KOPT-K1 (cell line): ENCODE data around the gene FA2H.
"Not testable (repeated sequence)": the region's sequence is repeated elsewhere in the genome, so short reads cannot be mapped to it uniquely, and the experiment has no call there.

Experiments
- H3K27ac ChIP-seq: fragments of 200-600 bp; sonication (generic); 2 replicates; pipeline ENCODE4 v1.5.1; 2016; ENCODE audit warnings: antibody characterized with exemption, mild to moderate bottlenecking, low read depth, low read length; ENCODE audit not compliant: poor library complexity, severe bottlenecking
- H3K36me3 ChIP-seq: fragments of 200-600 bp; sonication (generic); 2 replicates; pipeline ENCODE4 v1.5.1; 2017; ENCODE audit warnings: antibody characterized with exemption, mild to moderate bottlenecking, low read length, moderate library complexity; ENCODE audit not compliant: insufficient read depth
- H3K9me3 ChIP-seq: fragments of 200-600 bp; sonication (generic); 2 replicates; pipeline ENCODE4 v1.5.1; 2017; ENCODE audit warnings: antibody characterized with exemption, low read length, mild to moderate bottlenecking; ENCODE audit not compliant: insufficient read depth, poor library complexity, severe bottlenecking

The FA2H gene

DNA sequence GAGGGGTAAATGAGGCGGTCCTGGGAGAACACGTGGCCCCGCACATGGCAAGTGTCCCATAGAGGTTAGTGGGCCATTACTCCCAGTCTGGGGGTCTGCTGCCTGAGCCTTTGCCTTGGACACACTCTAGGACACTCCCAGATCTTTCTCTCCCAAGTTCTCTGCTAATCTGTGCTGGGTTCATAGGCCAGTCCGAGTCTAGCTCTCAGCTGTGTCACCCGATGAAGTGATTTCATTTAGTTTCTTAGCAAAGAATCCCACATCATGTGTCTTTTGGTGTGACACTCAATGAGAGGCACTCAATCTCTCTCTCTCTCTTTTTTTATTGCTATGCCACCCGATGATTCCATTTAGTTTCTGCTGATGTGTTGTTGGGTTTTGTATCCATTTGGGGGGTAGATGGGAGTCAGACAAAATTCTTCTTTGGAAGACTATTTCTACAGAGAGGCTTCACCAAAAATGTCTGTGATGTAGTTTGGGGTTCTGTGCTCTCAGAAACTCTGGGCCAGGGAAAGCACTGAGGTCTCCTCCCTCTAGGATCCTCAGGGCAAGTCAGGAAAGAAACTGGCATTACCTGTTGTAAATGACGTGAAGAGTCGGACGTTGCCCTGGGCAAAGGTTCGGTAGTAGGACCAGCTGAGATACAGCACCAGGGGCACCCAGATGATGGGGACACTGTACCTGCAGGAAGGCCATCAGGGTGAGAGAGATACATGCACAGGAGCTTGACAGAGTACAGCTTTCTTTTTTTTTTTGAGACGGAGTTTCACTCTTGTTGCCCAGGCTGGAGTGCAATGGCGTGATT lies 48.8 kb downstream of the FA2H start:
- Histone ChIP-seq H3K36me3 (no peaks in the 10 kb centered on the region), H3K9me3 (peaks cover 8% of the 10 kb centered on the region), H3K27ac (no peak overlapping the region)

DNA sequence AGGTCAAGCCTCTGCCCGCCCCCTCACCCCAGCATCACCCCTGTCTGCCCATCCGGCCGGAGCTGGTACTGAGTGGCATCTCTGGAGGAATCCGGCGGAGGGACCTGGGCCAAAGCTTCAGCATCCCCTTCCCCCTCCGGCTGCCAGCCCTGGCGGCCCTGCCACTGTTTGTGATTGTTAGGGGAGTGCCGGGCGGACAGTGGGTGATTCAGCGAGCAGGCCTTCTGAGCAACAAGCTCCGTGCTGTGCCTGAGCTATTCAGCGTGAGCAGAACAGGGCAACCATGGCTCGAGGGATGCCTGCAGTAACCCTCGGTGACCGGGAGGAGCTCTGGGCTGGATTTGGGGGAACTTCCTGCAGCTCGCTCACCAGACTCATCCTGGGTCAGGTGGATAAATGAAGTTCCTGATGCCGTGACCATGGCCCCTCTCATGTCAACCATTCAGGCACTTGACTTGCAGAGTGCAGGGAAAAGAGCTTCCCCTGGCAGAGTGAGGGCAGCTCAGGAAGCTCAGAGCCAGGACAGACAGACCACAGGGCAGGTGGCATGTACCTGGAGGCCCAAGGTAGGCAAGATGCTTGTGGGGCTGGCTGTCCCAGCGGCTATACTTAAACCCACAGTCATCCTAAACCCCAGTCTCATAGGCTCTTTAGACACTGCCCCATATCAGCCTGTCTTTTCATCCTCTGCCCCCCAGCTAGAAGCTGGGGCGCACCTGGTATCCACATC lies 49.6 kb downstream of the FA2H start:
- H3K36me3 ChIP-seq, result no peaks in the 10 kb centered on the region
- no peak overlapping the region for H3K27ac ChIP-seq
- peaks cover 8% of the 10 kb centered on the region for H3K9me3 ChIP-seq

DNA sequence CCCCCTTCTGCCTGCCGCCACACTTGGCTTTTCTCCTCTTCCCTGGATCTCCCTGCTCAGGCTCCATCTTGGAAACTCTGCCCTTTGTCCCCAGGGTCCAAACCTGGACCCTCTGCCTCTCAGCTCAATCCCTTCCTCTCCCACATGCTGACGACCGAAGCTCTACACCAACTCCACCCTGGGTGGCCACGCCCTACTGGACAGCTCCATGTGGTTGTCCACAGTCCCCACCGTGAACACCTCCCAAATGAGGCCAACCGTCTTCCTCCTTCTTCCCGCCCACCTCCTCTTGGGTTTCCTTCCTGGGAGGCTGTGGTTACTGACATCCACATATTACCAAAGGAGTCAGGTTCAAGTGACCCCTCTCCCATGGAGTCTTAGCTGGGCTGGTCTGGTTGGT lies 51.4 kb downstream of the FA2H start:
- Histone ChIP-seq H3K36me3 (no peaks in the 10 kb centered on the region), H3K27ac (no peak overlapping the region), H3K9me3 (peaks cover 8% of the 10 kb centered on the region)

DNA sequence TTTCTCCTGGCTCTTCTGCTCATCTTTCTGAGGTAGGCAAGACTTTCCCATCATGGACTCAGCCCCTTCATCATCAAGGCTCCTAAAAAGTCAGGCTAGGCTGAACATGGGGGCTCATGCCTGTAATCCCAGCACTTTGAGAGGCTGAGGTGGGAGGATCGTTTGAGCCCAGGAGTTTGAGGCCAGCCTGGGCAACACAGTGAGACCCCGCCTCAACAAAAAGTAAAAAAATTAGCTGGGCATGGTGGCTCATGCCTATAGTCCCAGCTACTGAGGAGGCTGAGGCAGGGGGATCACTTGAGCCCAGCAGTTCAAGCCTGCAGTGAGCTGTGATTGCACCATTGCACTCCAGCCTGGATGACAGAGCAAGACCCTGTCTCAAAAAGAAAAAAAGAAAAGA lies 52.5 kb downstream of the FA2H start:
- not testable (repeated sequence) for H3K27ac ChIP-seq

DNA sequence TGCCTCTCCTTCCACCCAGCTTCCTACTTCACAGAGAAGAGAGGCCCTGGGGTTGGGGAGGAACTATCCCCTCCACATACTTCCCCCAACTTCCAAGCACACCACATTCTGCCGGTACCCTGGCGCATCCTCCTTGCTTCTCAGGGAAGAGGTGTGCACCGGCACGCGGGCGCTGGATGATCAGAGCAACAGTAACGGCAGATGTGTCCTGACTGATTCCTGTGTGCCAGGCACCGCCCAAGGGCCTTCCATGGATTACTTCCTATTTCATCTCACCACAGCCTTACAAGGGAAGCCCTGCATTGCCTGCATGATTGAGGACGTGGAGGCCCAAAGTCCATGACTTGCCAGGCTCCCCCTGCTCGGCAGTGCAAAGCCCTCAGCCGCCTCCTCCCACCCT lies 52.9 kb downstream of the FA2H start:
- no peaks in the 10 kb centered on the region for H3K36me3 ChIP-seq
- H3K9me3 ChIP-seq, result peaks cover 2% of the 10 kb centered on the region
- H3K27ac ChIP-seq, result no peak overlapping the region

More for the DNA sequence above, 52.5 kb downstream of the FA2H start:
- H3K36me3 ChIP-seq, H3K9me3 ChIP-seq: not testable (repeated sequence)

DNA sequence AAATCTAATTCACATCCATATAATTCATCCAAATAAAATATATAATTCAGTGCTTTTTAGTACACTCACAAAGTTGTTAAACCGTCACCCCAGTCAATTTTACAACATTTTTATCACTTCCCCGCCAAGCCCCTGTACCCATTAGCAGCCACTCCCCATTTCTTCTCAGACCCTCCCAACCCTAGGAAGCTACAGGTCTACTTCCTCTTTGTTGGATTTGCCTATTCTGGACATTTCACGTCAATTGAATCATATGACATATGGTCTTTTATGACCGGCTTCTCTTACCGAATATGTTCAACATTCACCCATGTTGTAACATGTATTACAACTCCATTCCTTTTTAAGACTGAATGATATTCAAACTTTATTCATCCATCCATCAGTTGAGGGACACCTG lies 54.0 kb downstream of the FA2H start:
- Histone ChIP-seq H3K9me3 (no peaks in the 10 kb centered on the region), H3K27ac (no peak overlapping the region), H3K36me3 (no peaks in the 10 kb centered on the region)

DNA sequence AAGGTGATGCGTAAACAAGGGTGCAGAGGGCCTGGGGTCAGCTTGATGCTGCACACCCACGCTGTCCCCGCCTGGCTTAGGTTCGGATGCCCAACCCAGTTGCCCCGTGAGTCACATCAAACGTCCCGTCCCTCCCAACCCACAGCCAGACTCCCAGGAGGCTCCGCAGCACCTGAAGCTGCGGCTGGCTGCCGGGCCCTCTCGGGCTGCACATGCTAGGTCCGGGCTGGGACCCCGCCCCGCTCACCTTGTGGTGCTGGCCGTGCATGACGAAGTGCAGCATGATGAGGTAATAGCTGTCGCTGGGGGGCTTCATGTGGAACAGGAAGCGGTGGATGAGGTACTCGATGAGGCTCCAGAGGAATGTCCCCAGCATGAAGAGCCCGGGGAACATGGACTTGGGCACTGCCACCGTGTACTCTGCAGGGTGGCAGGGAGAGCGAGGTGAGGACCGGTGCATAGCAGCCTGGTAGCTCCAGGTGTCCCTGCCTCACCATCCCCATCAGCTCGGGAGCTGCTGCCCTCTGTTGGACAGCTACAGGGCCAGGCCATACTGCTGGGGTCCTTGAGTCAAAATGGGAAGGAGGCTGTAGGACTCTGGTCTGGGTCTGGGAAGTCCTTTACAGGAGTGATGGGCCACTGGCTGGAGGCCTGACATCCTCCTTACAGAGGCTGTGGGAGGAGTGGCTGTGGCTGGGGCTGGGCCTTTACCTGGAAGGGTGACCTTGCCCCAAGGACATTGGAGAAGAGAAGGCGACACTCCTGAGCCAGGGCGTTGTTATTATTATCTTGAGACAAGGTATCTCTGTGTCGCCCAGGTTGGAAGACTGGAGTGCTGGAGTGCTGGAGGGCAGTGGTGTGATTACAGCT lies 55.6 kb downstream of the FA2H start:
- Histone ChIP-seq H3K9me3 (no peaks in the 10 kb centered on the region), H3K27ac (no peak overlapping the region), H3K36me3 (no peaks in the 10 kb centered on the region)

DNA sequence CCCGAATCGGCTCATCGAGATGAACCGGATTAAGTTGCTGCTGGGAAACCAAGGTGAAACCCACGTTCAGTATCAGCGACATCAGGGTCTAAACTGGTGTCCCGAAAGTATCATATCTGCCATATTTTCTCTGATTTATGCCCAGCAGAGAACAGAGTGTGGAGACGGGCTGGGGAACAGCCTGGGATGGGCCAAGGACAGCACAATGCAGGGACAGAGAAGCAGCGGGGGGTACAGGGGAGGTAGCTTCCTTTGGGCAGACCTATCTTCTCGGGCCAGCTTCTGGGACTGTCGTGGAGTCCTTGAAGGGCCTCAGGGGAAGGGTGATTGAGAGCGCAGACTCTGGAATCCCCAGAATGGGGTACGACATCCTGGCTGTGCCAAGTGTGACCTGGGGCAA lies 56.5 kb downstream of the FA2H start:
- Histone ChIP-seq H3K36me3 (no peaks in the 10 kb centered on the region), H3K9me3 (no peaks in the 10 kb centered on the region), H3K27ac (no peak overlapping the region)

DNA sequence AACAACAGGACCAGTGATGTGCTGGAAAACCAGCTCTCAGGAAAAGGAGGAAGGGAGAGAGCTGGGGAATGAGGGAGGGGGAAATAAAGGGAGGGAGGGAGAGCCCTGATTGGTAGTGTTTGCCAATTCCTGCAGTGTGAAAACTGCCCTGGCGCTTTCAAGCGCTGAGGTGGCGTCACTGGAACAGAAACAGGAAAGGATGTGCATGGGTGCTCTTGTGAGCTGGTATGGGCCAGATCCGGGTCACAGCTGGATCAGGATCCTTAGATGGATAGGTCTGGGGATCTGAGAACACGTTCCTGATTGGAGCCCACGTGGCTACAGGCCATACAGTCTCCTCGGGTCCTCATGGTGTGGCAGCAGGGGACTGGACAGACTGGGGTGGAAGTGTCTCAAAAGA lies 57.3 kb downstream of the FA2H start:
- Histone ChIP-seq H3K9me3 (no peaks in the 10 kb centered on the region), H3K27ac (no peak overlapping the region)

DNA sequence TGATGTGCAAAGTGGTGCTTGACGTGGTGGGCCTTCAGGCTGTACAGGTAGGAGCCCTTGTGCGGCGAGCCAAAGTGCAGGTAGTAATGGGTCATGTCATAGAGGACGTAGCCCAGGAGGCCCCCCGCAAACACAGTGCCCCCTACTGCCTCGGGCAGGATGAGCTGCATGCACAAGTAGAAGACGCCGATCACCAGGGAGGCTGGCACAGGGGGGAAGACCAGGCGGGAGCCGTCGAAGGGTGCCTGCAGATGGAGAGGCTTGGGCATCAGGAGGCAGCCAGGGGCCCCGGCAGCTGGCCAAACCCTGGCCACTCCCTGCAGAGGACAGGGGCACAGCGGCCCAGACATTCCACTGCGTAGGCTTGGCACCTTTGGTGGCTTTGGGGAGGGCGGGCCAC lies 58.3 kb downstream of the FA2H start:
- Histone ChIP-seq H3K27ac (no peak overlapping the region), H3K9me3 (no peaks in the 10 kb centered on the region), H3K36me3 (no peaks in the 10 kb centered on the region)

More for the DNA sequence above, 57.3 kb downstream of the FA2H start:
- no peaks in the 10 kb centered on the region for H3K36me3 ChIP-seq

DNA sequence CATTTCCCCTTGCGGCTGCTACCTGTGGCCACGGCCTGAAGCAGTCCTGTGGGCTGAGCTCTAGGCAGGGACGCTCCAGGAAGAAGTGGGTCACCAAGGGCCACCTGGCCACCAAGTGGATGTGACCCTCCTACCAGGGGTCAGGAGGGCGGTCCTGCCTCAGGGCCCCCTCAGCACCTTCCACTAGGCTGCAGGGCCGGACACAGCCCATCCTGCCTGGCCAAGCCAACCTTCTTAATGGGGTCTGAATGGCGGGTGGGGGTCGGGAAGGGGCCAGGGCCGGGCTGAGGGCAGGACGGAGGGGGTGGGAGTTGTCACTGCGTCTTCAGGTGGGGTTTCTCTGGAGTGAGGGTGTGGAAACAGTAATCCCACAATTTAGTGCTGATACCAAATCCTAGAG lies 60.7 kb downstream of the FA2H start:
- no peaks in the 10 kb centered on the region for H3K9me3 ChIP-seq
- no peak overlapping the region for H3K27ac ChIP-seq
- H3K36me3 ChIP-seq, result no peaks in the 10 kb centered on the region

DNA sequence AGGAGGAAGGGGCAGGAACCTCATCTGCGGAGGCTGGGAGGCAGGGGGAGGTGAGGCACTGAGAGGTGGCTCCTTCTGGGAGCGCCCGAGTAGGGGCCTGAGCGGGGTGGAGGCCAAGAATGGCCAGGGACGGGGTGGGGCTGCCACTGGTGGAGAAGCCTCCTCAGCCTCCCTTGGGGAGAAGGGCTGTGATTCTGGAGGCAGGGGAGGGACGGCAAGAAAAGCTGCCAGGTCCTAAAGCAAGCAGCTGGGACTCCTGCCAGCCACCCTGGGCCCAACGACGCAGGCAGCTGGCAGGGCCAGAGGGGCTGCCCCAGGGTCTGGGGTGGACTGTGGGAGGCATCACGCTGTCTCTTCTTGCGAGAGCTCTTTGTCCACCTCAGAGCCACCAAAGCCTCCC lies 61.3 kb downstream of the FA2H start:
- Histone ChIP-seq H3K36me3 (no peaks in the 10 kb centered on the region), H3K9me3 (no peaks in the 10 kb centered on the region), H3K27ac (no peak overlapping the region)

DNA sequence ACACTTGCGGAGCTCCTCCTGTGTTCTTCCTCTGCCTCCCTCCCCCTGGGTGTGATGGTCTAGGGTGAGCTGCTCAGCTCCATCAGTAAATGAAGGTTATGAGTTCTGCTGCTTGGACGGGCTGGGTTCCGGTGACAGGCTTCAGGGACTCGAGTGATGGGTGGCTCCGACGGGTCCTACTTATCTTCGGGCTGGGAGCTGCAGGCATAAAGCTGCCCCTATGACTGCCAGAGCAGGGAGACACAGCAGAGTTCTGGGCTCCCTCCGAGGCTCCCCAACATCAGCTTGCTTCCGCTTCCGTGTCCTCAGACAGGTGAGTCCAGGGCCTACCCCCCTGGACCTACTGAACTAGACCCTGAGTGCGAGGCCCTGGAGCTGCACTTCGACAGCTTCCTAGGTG lies 62.7 kb downstream of the FA2H start:
- no peak overlapping the region for H3K27ac ChIP-seq
- no peaks in the 10 kb centered on the region for H3K9me3 ChIP-seq
- no peaks in the 10 kb centered on the region for H3K36me3 ChIP-seq

DNA sequence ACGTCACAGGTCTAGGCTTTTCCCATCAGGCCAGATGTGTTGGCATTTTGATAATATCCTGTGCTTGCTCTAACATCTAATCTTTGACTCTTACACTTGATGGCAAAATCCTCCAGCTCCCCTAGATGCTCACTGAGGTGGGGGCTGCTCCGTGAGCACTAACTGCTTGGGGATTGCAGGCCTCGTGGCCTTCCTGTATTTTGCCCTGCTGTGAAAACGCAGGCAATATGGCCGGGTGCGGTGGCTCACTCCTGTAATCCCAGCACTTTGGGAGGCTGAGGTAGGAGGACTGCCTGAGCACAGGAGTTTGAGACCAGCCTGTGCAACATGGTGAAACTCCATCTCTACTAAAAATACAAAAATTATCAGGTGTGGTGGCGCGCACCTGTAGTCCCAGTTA lies 64.2 kb downstream of the FA2H start:
- Histone ChIP-seq H3K9me3 (no peaks in the 10 kb centered on the region), H3K36me3 (no peaks in the 10 kb centered on the region), H3K27ac (no peak overlapping the region)

DNA sequence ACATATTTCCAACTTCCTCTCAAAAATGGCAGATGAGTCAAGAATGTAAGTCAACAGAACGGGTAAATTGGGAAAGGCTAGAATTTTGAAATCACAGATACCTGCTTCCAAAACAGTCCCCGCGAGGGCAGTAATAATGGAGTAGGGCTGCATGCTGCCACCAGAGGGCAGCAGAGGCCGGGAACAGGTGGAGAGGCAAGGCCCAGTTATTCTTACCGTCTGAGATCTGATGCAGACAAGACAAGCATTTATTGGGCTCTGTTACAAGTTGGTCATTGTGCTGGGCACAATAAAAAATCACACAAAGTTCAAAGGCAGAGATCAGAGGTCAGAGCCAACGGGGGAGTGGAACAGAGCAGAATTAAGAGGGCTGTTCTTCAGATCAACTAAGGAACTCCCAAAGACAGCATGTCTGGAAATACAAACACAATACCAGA lies 65.2 kb downstream of the FA2H start:
- no peak overlapping the region for H3K27ac ChIP-seq
- H3K9me3 ChIP-seq, result no peaks in the 10 kb centered on the region
- no peaks in the 10 kb centered on the region for H3K36me3 ChIP-seq
